Hindlimb muscle (tissue), 1 donor: Measurements from ENCODE around the gene SPHKAP. TPM values are rescaled to one million over a fixed set of nuclear protein-coding genes. Genes with fewer than 3 reads are reported as not detected.
"Not testable (repeated sequence)": the region's sequence is repeated elsewhere in the genome, so short reads cannot be mapped to it uniquely, and the experiment has no call there.

Experiments used
- DNase-seq: peaks from one replicate; pipeline ENCODE4 v3.0.0-alpha.2; 2013
- polyA plus RNA-seq: library from polyadenylated mRNA; unstranded; fragments of 120-200 nt; gene quantifications from one replicate; pipeline ENCODE4 v1.2.1, GENCODE V29; 2013; ENCODE audit not compliant: insufficient read length

SPHKAP gene
- polyA plus RNA-seq, 1 donor = 41.8 TPM

- no peak for DNase-seq
Observed at GRCh38 chr2:228038967-228039366, 142.5 kb downstream of the SPHKAP start.

GRCh38 chr2:228037915-228038314 is 143.6 kb downstream of the SPHKAP start:
- DNase-seq = no peak

- no peak for DNase-seq
Observed at GRCh38 chr2:228023619-228024018, 157.9 kb downstream of the SPHKAP start.

- no peak for DNase-seq
Observed at GRCh38 chr2:228018311-228018710, 163.2 kb downstream of the SPHKAP start.

- DNase-seq = no peak
Observed at GRCh38 chr2:228017784-228018183, 163.7 kb downstream of the SPHKAP start.

- DNase-seq = no peak
Observed at GRCh38 chr2:228016402-228016801, 165.1 kb downstream of the SPHKAP start.

GRCh38 chr2:228015741-228016140 is 165.7 kb downstream of the SPHKAP start:
- DNase-seq = no peak

- peak; percentile 5 for DNase-seq
Observed at GRCh38 chr2:227996366-227996765, 185.1 kb downstream of the SPHKAP start.

- DNase-seq = no peak
Observed at GRCh38 chr2:227990937-227991336, 190.6 kb downstream of the SPHKAP start.

- no peak for DNase-seq
Observed at GRCh38 chr2:227973241-227973640, 208.2 kb downstream of the SPHKAP start.

- DNase-seq = no peak
Observed at GRCh38 chr2:227971619-227972230, 209.8 kb downstream of the SPHKAP start.

- DNase-seq = no peak
Observed at GRCh38 chr2:227960317-227960716, 221.2 kb downstream of the SPHKAP start.

GRCh38 chr2:227942965-227943364 is 238.5 kb downstream of the SPHKAP start:
- DNase-seq = no peak

GRCh38 chr2:227942021-227942420 is 239.5 kb downstream of the SPHKAP start:
- DNase-seq = no peak

GRCh38 chr2:227939271-227940027 is 242.0 kb downstream of the SPHKAP start:
- DNase-seq = peak; percentile 4

- not testable (repeated sequence) for DNase-seq
Observed at GRCh38 chr2:227936249-227936648, 245.2 kb downstream of the SPHKAP start.

- no peak for DNase-seq
Observed at GRCh38 chr2:227933884-227934283, 247.6 kb downstream of the SPHKAP start.

GRCh38 chr2:227932403-227932802 is 249.1 kb downstream of the SPHKAP start:
- DNase-seq = no peak

- DNase-seq = no peak
Observed at GRCh38 chr2:227932001-227932400, 249.5 kb downstream of the SPHKAP start.
